Right ventricle myocardium inferior (tissue), 1 donor: ENCODE measurements around the gene RHOV. TPM values are rescaled to one million over a fixed set of nuclear protein-coding genes. Genes with fewer than 3 reads are reported as not detected.
A peak's percentile ranks its signal among the peaks of the same experiment; 100 is the strongest.
"Not testable (repeated sequence)": the region's sequence is repeated elsewhere in the genome, so short reads cannot be mapped to it uniquely, and the experiment has no call there.

Experiments
- ATAC-seq: fragments of 200-7000 bp; cut with Tn5 transposase; one replicate; pipeline ENCODE4 v1.9.1; 2020; ENCODE audit warnings: mild to moderate bottlenecking, moderate library complexity
- DNase-seq: peaks from one replicate; pipeline ENCODE4 v3.0.0; 2021; ENCODE audit errors: missing footprints
- intact Hi-C: fragments of 100-400 bp; cut with DNase I; formaldehyde crosslinking; loops from one replicate; pipeline ENCODE4 v1.11.0; 2022
- total RNA-seq: library from RNA; stranded (reverse); fragmentation: NEBNext Ultra II Directional; extraction: Animal tissue kit (Norgen Biotek cat#: 25700); gene quantifications from one replicate; pipeline ENCODE4 v1.2.1, GENCODE V29; 2021
- donor health status: DM: no; HTN: yes; CAD: no; lungs with severe emphysema.

The RHOV gene
- total RNA-seq, 1 donor from 2014 or later = not detected

DNA sequence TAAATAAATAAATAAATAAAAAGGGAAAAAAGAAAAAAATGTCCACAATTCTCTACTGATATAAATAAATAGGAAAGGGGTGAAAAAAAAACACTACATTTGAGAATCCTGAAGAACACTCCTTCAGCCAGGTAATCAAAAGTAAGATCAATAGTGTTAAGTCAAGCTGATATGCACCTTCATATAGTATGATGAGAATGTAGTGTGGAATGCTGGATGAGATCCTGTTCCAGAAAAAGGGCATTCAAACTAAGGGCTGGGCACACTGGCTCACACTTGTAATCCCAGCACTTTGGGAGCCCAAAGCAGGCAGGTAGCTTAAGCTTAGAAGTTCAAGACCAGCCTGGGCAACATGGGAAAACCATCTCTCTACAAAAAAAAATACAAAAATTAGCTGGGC, 15.1 kb upstream of the RHOV start:
- ATAC-seq = no peak
- intact Hi-C loops = no loop called here

DNA sequence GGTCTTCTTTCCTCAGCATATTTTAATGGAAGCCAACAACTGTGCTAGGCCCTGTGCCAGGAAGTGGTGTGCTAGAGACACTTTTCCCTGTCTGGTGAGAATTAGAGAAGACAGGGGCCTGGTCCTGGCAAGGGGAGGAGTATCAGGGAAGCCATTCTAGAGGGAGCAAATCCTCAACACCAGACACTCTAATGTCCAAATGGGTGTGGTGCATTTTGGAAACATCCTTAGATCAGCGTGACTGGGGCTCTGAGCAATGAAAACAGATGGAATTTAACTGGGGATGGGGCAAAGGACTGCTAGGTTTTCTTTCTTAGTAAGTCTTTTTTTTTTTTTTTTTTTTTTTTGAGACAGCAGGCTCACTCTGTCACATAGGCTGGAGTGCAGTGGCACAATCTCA, 12.6 kb upstream of the RHOV start:
- ATAC-seq (no peak), DNase-seq (no peak)
- intact Hi-C loops = no loop called here

More for the DNA sequence above, 15.1 kb upstream of the RHOV start:
- DNase-seq = no peak

DNA sequence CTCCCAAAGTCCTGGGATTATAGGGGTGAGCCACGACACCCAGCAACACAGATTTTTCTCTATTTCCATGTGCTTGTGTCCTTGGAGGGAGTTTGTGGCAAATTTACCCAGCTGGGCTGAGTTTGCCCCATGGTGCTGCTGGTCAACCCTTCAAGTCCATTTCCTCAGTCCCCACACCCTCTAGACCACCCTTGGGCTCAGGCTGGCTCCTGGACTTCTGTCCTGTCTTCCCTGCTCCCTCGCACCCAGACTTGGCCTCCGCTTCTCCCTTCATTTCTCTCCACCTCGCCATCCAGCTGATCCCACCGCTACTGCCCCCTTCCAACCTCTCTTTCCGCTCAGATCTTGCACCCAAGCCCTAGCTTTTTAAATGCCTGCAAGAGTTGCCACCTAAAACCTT, 7.3 kb upstream of the RHOV start:
- no peak for ATAC-seq
- no peak for DNase-seq
- intact Hi-C loops = no loop called here

DNA sequence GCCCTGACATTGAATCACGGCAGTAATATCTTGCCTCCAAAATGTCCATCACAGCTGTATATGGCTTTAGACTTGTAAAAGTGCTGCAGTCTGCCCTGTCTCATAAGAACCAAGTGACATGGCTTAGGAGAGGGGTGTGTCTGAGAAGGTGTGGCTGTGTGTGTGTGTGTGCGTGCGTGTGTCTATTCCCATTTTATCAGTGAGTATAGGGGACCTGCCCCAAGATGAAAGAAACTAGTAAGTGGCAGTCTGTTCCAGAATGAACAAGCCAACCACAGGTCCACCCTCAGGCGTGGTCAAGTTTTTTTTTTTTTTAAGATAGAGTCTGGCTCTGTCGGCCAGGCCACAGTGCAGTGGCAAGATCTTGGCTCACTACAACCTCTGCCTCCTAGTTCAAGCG, 5.6 kb upstream of the RHOV start:
- no peak for ATAC-seq
- no peak for DNase-seq
- intact Hi-C loops = no loop called here

DNA sequence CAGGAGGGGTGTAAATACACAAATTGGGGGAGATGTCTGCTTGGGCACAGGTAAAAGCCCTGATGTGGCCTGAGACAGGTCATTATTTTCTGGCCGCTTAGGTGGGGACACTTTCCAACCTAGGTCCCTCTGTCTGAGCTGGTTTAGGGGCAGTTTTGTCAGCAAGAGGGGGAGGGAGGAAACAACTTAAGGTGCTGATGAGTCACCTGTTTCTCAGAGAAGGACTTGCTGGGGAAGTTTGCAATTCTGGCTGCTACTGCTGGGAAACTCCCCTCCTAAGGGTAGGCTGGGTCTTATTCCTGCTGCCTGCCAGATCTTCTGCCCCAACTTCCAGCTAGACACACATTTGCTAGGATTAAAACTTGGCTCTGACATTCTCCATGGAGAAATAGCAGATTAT, 4.8 kb upstream of the RHOV start:
- DNase-seq = no peak
- no peak for ATAC-seq
- intact Hi-C loops = no loop called here

DNA sequence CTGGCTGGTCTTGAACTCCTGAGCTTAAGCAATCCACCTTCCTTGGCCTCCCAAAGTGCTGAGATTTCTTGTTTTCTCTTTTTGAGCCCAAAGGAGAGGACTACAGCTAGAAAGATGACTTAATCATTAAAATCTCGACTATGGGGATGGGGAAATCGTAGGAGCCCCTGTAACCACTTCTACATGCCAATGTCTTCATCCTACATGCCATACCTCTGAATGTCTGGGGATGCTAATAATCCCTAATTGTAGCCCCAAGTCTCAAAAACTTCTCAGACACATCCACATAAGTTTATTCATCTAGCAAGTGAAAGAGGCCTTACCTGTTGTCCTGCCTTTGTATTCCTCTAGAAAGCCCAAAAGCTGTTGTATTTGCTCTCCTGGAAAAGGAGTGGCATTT, 3.7 kb upstream of the RHOV start:
- intact Hi-C loops = no loop called here
- ATAC-seq (no peak), DNase-seq (no peak)

DNA sequence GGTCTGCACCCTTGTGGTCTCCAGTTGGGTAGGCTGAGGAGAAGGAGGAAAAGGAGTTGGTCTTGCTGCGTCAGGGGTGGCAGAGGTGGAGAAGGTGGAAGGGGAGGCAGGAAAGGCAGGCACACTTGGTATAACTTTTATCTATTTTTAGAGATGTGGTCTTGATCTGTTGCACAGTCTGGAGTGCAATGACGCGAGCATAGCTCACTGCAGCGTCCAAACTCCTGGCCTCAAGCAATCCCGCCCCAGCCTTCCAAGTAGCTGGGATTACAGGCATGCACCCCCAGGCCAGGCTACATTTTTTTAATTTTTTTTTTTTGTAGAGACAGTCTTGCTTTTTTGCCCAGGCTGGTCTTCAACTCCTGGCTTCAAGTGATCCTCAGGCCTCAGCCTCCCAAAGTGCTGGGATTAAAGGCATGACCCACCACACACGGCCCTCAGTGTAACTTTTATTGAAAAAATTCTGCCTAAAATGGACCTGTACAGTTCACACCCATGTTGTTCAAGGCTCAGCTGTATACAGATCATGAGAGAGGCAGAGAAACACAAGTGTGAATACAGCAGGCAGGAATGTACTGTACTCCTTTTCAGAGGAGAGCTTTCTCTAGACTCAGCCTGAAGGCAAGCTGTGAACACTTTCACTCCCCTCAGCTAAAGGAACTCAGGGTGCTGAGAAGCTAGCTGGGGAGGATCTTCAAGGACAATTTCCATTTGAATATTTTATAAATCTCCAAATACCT, 2.1 kb upstream of the RHOV start:
- intact Hi-C loops = no loop called here

DNA sequence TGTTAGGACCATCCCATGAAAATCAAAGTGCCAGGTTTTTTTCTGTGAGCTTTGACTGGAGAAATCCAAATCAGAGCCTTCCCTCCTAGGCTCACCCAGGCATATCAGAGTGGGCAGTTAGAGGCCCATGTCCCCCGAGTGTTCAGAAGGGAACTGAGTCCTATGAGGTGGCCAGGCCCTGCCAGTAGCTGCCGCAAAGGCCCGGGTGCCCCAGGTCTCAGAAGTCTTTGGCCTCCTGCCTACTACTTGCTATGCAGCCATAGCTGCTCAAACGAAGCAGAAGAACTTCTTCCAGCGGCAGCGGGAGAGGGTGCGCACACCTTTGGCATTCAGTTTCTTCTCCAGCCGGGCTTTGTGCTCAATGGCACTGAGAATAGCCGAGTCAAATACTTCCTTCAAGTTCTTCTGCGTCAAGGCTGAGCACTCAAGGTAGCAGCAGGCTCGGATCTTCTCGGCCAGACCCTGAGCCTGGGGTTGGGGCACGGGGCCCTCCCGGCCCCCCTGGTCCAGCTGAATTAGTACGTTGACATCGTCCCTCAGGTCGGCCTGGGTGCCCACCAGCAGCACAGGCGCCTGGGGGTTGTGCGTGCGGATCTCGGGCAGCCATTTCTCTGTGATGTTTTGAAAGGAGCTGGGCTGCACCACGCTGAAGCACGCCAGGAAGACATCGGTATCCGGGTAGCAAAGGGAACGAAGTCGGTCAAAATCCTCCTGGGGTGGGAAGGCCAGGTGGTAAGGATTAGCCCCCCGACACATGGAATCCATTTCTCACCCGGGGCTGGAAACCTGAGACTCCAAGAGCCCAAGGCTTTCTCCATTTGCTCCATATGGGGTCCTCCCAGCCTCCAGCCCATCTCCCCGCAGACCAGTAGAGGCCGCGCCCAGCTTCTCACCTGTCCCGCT, 992 bp downstream of the RHOV start:
- intact Hi-C loops = no loop called here
- DNase-seq = no peak
- ATAC-seq = no peak

More for the DNA sequence above, 2.1 kb upstream of the RHOV start:
- DNase-seq (no peak), ATAC-seq (no peak)

DNA sequence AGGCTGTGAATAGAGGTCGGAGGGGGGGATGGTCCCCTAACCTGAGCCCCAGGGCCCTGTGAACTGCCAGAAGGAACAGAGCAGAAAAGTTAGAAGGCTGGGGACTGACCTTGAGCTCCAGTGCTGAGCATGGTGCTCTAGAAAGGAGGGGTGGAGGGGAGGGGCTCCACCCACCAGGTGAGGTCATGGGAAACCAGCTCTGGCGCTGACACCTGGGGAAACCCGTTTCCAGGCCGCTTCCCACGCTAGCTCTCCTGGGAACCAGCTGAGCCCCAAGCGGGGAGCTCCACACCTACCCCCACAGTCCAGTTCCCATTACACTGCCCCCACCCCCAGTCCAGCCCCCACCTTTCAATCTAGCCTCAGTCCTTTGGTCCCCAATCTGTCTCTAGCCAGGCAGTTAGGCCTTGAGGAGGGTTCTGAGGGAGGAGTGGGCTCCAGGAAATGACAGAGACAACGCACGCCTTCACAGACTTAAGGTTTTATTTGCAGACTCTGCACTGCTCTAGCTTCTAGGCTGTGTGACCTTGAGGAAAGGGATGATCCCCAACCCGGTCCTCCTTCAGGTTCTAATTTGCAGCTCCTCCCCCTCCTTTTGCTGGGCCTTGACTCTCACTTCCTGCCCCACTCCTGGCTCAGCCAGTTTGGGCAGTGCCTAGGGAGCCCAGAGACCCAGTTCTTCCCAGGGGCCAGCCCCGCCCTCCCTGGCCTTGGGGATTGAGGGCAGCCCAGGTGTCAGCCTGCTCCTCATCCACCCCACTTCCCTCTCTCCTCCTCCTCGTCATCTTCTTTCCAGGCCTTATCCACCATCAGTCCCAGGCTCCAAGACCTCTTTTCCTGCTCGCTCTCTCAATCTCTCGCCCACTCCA, 2.1 kb downstream of the RHOV start:
- ATAC-seq = no peak
- no peak for DNase-seq
- intact Hi-C loops = no loop called here

DNA sequence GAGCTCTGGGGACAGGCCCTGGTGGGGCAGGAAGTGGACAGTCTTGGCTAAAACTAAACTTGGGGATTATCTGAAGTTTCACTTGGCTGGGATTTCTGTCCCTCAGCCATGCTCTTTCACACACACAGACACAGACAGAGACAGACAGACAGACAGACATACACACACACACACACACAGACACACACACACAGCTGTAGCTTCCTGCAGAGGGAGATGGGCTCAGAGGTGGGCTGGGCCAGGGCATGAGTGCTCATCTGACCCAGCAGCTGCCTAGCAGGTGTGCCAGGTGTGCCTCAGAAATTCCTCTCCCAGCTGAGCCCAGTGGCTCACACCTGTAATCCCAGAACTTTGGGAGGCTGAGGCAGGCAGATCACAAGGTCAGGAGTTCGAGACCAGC, 3.3 kb downstream of the RHOV start:
- no peak for DNase-seq
- intact Hi-C loops = no loop called here
- no peak for ATAC-seq

DNA sequence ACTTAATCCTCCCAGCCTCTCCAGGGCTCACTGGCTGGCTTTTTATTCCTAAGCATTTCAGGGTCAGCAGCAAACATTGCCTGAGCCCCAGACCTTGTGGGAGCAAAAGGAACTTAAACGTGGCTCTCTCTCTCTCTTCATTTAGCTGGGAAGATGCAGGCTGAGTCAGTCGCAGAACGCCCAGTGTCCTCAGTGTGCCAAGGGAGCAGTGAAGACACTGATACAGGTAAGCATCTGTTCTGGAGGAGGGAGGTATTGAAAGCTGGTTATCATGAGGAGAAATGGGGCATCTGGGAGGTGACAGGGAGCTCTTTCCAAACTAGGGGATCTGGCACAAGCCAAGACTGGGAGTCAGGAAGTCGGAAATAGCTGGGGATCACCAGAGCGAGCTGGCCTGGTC, 4.3 kb downstream of the RHOV start:
- DNase-seq (no peak), ATAC-seq (no peak)
- intact Hi-C loops = no loop called here

DNA sequence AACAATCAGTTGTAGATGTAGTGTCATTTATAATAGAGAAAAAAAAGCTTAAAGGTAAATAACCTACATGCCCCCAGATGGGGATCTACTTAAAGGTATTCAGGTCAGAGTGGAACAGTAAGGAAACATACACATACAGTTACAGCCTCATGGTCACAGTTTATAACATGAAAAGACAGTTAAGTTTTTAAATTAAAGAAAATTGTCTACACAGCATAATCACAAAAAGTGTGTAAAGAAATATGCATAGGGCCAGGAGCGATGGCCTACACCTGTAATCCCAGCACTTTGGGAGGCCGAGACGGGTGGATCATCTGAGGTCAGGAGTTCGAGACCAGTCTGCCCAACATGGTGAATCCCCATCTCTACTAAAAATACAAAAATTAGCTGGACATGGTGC, 6.8 kb downstream of the RHOV start:
- intact Hi-C loops = no loop called here
- ATAC-seq (no peak), DNase-seq (no peak)

DNA sequence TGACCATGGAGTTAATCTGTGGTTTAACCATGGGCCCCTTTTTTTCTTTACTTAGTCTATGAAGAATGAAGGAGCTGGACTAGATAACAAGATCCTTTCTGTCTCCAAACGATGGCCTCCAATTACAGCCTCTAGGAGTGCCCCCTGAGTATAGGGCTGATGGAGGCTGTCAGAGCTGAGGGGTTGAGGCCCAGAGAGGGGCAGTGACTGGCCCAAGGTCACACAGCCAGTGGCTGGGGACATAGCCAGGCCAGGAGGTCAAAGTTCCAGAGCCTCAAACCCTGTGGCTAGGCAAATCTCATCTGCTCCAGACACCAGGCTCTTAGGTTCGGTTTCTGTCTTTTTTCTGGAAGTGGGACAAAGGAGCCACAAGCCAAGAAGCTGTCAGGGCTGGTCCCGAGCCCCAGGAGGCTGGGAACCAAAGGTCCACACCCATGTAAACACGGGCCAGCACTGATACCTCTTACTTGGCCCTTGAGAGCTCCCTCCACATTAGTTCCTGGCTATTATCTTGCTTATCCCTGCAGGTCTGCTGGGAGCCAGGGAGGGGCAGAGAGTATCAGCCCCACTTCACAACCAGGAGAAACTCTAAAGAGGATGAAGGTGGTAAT, 10.3 kb downstream of the RHOV start:
- ATAC-seq (no peak), DNase-seq (no peak)
- intact Hi-C loops = no loop called here

DNA sequence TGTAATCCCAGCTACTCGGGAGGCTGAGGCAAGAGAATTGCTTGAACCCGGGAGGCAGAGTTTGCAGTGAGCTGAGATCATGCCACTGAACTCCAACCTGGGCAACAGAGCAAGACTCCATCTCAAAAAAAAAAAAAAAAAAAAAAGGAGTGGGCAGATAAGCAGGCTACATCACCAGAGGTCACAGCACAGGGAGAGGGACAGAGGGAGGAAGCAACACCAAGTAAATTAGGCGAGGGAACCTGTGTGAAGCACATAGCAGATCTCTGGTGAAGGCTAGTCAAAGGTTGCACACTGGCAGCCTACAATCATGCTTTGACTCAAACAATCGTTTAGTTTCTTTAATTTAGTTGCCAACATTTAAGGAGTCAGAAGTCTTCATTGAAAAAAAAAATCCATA, 12.9 kb downstream of the RHOV start:
- intact Hi-C loops, ATAC-seq, DNase-seq: not testable (repeated sequence)

DNA sequence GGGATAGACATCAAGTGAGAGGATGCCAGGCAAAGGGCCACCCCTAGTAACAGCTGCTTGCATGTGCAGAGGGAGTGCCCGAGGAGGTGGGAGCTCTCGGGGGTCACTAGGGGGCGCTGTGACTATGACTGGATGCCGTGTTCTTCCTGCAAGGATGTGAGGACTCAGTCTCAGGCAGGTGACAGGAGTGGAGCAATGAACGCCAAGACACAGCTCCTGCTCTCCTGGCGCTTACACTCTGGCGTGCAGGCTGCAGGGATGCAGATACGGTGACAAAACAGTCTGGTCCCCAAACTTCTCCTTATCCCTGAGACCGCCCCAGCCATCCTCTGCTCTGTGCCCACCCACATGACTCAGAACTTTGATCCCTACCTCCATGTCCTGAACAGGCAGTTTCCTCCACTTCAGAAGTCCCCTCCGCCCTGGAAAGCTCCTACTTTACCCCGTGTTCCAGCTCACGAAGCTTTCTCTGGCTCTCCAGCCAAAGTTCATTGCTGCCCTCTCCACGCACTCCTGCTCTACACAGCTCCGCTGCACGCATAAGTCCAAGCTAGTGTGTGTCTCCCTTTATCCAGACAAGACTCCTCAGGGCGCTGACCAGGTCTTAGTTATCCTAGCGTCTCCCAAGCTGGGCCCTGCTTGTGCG, 14.7 kb downstream of the RHOV start:
- intact Hi-C loops = loop anchor here (2.0 kb wide), 1 partner anchor 327 kb away; no protein-coding TSS in a partner anchor
- ATAC-seq (peak; percentile 58), DNase-seq (no peak)

DNA sequence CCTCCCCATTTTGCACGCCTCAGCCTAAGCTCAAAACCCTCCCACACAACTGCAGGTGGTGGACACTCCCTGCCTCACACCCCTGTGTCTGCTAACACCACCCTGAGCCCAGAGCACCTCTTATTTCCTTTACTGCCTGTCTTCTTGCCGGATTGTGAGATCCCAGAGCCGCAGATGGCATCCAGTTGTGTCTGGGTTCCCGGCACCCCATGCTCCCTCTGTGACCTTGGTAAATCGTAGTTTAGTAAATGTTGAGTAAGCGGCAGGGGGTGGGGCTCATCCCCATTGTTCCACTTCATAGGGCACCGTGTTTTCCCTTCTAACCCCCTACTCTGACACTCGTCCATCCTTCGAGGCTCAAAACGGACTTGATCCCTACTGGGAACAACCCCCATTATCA, 15.3 kb downstream of the RHOV start:
- intact Hi-C loops = loop anchor here (2.0 kb wide), 1 partner anchor 328 kb away; no protein-coding TSS in a partner anchor
- ATAC-seq (no peak), DNase-seq (no peak)

DNA sequence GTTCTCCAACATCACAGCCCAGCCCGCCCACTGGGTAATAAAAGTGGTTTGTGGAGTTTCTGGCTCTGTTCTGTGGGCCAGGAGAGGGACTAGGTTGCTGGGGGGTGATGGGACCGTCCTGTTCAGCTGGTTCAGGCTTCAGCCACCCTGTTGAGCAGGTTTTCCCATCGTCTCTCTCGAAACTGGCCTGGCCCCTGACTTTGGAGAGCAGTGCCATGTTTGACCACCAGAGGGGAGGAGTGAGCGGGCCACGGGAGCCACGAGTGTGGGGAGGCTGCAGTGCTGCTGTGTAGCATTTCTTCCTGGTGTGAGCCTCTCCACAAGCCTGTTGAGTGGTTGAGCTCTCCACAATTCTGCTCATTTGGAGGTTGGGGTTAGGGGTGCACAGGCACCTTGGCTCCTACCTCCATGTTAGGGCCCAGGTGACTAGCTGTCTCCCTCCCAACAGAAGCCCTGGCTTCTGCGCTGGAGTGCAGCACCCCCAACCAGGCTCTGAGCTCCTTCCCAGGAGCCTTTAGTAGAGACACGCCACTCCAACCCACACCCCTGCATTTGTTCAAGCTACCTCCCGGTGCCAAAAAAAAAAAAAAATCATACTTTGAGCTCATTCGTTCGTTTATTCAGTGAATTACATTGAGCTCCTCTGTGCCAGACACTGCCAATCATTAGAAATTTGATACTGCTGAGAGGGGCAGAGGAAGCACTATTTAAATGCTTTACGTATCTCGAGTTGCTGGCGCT, 16.3 kb downstream of the RHOV start:
- ATAC-seq (peak; percentile 85), DNase-seq (peak; percentile 87)
- intact Hi-C loops = loop anchor here (2.0 kb wide), 2 partner anchors 37 to 329 kb away; partner anchors contain the start of gene VPS18
